HG02884 (cell line): Measurements from ENCODE around the gene SART3.
"Not testable (repeated sequence)": the region's sequence is repeated elsewhere in the genome, so short reads cannot be mapped to it uniquely, and the experiment has no call there.

Experiments used
- ATAC-seq: cut with Tn5 transposase; IDR thresholded peaks from one replicate; pipeline ENCODE4 v1.9.1; 2021; ENCODE audit warnings: mild to moderate bottlenecking, moderate library complexity; ENCODE audit not compliant: unreplicated experiment

The SART3 gene

DNA sequence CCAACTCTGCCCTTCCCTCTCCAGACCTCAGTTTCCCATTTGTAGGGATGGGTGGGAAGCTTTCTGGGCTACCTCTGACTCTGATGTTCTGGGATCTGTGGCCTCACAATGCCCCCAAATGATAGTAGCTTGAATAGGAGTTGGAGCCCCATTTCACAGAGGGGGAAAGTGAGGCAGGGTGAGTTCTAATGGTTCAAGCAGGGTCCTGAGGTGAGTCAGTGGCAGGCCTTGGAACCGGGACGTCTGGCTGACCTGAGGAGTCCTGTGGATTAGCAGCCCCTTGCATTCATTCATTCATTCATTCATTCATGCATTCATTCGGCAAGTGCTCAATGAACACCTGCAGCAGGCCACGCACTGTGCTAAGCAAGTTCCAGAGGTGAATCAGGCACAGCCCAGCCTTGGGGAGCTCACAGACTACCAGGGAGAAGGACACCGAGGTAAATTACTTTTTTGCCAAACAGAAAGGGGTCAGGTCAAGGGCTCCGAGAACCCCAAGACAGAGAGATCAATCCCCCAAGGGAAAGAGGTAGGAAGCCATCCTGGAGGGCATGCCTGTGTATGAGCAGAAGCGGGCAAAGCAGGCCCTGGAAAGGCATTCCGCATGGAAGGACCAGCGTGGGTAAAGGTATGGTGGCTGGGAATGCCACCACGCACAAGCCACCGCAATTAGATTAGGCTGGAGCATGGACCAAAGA is 37.7 kb upstream of the SART3 start:
- no peak for ATAC-seq

DNA sequence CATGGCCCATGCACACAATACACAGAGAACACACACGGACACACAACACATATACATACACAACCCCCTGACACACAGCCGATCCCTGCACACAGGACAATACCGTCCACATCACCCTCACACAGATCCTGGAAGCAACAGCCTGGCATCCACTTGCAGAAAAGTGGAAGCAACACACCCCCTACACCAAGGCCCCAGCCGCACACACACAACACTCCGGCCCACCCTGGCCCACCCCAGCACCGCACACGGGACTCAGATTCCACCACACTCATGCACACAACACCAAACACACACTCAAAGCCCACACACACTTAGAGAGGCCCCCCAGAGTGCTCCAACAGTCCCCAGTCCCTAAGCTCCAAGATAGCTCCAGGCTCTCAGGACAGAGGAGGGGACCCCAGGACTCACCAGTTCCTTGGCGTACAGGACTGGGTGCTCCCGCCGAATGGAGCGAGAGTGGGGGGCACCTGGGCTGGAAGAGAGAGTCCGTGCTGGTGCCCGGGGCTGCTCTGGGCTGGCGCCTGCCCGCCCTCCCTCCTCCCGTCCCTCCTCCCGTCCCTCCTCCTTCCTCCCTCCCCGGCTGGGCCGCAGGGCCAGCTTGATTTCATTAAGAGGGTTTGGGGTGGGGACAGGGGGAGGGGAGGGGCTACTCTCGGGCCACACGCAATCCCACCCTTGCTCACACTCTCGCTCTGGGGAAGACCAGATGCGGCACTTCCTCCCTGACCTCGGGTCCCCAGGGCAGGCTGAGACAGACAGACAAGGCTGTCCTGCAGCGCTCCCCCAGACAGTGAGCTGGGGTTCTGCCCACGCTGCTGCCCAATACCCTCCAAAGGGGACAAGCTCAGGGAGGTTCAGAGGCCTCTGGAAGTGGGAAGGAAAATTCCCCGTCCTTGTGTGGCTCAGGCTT is 36.8 kb upstream of the SART3 start, which contains the start of gene TMEM119:
Gene TMEM119 (minus strand): TSS at position 526 of the 913 bp plus-strand sequence. CDS start 5,701 bp downstream, outside the sequence.
- ATAC-seq: no peak

DNA sequence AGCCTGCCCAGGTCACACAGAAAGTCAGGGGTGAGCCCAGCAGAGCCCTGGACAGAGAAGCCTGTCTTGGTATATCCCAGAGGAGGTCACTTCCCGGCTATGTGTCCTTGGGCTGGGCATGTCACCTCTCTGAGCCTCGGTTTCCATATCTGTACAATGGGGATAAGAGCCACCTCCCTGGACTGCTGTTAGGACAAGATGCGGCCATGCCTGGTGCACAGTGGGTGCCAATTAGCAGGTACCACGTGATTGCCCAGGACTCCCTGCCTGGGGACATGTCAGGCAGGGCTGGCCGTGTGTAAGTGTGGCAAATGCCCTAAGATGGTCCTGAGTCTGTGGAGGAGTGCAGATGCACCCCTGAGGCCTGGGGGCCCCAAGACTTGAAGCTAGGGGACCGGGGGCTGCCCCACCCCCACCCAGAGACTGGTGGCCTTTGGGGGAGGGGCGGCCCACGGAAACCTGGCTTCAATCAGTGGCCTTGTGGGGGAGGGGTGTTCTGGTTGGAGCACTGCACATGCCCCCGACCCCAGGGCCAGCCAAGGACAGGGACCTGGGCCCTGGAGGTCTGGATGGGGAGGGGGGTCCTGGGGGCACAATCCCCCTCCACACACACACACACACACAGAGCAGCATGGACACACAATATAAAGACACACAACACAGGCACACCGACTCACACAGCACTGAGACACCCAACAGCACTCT is 36.0 kb upstream of the SART3 start:
- ATAC-seq: no peak

DNA sequence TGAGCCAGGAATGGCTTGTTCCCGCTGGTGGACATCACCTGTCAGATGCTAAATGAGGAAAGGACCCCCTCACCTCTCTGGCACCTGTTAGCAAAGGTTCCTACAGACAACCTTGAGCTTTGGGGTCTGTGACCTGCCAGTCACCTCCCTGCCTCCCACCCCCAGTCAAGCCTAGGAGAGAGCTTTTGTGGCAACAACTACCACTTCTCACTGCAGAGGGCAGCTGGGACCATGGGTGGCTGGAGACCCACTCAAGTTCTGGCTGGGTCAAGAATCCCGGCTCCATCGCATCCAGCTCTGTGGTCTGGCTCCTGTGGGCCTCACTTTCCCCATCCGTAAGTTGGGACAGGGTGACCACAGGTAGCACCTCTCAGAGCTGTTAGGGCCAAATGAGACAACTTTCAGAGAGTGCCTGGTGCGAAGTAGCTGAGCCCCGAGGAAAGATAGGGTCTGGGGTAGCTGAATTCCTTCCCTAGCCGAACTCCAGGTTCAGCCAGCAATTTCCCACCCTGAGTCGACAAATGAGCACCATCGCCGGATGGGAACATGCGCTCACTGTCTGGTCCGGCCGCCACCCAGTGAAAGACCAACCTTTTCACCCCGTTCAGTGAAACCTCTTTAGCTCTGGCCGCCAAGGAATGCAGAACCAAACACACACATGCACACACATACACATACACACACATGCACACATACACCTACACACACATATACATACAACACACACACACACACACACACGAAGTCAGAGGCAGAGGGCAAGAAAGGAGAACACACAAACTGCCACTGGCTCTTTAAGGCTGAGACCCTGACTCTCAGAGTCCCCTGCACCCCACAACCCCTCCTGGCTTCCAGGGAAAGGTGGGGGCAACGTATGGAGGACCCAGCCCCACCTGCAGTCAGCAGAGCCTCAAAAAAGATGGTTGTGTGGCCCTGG is 35.0 kb upstream of the SART3 start:
- ATAC-seq: no peak

DNA sequence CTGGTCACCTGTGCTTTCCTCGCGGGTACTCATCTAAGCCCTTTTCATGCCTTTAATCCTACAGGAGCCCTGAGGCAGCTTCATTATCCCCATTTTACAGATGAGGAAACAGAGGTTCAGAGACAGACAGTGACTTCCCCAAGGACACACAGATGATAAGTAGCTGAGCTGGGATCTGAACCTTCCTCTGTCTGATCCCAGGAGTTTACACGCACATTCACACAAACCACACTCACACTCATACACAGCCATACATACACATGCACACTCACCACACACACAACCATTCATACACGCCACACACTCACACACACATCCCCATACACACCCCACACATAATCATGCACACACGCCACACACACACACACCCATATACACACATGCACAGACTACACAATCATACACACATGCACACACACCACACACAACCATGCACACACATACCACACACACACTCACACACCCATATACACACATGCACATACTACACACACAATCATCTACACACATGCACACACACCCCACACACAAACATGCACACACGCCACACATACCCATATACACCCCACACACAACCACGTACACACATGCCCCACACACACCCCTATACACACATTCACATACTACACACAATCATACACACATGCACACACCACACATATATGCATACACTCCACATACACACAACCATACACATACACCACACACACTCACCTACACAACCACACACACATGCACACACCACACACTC is 34.2 kb upstream of the SART3 start:
- no peak for ATAC-seq

DNA sequence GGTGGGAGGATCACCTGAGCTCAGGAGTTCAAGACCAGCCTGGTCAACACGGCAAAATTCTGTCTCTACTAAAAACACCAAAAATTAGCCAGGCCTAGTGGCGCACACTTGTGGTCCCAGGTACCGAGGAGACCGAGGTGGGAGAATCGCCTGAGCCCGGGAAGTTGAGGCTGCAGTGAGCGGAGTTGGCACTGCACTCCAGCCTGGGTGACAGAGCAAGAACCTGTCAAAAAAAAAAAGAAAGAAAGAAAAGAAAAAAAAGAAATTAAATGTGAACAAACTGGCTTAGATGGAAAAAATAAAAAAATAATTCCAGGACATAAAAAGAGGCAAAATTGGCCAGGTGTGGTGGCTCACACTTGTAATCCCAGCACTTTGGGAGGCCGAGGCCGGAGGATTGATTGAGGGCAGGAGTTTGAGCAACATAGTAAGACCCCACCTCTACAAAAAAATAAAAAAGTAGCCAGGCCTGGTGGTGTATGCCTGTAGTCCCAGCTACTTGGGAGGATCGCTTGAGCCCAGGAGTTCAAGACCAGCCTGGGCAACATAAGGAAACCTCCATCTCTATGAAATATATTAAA is 33.4 kb upstream of the SART3 start:
- no peak for ATAC-seq

DNA sequence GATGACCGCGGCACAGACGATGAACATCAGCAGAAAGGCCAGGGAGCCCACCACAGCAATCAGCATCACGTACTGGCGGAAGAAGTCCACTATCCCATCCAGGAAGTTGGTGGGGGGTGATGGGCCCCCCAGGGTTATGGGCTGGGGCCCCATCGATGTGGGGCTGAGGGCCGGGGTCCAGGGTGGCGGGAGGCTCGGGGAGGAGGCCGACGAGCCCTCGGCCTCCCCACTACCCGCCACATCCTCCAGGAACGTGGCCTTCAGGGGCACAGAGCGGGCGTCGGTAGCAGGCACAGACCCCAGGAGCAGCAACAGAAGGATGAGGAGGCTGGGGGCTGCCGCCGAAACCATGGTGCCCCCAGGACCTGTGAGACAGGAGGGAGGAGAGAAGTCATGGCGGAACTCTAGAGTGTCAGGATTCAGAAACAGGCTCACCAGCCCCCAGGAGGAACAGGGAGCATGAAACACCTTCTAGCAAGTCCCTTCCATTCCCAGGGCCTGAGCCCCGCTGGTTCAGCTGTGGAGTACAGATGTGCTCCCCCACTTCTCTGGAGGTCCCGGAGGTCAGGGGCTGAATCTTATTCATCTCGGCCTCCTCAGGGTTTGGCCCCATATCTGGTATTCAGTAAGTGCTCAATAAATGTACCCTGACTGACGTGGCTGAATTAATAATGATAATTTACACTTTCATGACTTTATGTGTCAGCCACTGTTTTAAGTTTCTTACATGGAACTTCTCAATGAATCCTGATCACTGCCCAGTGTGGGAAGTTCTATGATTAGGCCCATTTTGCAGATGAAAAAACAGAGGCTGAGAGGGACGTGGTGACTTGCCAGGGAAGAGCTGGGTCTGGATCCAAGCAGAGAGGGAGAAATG is 31.3 kb upstream of the SART3 start:
- no peak for ATAC-seq

DNA sequence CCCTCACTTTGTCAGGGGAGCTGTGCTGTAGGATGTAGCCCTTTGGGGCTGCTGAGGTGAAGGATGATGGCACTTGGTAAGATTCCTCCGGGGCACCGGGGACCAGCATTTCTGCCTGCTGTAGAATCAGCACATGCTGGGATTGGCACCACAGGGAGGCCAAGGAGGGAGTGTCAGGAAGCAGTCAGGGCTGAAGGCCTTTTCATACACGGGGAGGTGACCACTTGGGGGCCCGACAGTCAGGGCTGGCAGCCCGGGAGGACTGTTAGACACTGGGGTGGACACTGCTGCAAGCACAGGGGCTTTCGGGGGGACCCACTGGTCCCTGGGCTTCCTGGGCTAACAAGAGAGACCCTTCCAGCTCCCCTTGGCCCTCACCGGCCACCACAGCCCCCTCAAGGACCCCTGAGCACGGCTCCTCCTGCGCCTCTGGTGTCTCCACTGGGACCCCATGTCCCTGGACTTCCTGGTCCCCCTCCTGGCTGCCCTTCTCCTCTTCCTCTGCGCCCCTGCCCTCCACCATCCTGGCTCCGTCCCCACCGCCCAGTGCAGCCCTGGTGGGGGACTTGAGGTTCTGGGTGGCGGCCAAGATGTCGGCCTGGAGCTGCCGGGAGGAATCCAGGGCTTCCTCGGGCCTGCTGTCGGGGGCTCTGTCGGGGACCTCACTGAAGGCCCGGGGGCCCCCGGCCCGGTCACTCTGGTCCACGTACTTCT is 30.5 kb upstream of the SART3 start:
- no peak for ATAC-seq

DNA sequence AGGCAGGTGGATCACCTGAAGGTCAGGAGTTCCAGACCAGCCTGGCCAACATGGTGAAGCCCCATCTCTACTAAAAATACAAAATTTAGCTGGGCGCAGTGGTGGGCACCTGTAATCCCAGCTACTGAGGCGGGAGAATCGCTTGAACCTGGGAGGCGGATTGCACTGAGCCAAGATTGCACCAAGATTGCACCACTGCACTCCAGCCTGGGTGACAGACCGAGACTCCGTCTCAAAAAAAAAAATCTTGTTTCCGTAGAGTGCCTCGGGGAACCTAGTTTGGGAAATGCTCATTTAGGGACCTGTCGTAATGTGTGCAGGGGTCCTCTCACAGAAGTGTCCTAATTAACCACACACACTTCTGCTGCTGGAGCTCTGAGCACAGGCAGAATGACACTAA is 29.5 kb upstream of the SART3 start:
- not testable (repeated sequence) for ATAC-seq

DNA sequence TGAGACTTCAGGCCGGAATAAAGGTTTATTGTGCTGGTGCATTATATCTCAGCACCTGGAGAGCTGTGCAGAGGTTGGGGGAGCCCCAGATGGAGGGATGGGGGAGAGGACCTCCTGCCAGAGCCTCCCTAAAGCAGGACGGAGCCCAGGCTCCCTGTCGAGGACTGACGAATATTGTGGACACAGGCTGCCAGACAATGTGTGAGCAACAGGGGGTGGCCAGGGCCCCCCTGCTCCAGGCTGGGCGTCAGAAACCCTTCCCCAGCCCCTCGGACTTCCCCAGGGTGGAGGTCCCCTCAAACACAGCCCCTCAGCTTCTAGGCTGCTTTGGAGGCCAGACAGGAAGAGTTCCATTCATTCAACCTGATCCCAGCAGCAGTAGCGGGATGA is 28.9 kb upstream of the SART3 start:
- ATAC-seq: no peak

DNA sequence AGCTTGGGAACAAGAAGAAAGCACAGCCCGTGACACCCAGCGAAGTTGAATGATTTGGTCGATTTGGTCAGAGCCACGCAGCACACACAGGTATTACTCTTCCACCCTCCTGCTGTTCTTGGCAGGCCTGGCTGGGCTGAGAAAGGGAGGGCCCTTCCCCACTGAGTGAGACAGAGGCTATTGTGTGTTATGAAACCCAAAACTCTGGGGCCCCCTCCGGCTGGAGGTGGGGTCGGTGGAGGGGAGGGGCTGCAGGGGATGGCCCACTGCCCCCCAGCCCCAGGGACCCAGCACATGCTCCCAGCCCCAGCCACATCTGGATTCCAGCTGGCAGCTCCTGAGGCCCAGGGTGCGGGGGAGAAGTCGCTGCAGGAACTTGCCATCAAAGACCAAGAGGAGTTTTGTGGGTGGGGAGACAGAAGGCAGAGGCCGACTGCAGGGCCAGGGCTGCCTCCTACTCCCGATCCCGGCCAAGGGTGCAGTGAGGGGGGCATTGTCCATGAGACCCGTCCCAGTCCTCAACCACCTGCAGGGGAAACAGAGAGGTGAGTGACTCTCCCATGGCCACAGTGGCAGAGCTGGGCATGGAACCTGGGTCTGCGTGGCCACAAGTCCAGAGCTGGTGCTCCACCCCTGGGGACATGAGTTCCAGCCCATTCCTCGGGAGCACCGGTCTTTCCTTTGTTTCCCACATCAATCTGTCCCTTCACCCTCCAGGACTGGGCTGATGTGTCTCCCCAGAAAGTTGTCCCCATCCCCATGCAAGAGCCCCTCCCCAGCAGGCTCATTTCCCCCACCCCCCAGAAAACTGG is 28.3 kb upstream of the SART3 start:
- no peak for ATAC-seq

DNA sequence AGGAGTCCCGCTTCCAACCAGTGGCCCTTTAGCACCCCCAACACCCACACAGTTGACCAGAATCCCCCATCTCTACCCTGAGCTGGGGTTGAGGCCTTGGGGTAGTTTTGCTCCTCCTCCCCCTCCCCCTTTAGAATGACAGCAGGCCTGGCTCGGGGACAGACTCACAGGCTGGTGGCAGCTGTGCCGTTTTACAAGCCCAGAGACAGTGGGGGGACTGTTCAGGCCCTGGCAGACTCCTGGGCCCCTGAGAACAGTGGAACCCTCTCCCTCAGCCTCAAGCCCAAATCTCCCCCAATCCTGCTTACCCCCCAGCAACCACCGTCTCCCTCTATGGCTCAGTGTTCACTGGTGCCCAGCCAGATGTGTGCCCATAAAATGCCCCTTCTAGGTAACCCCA is 26.9 kb upstream of the SART3 start:
- no peak for ATAC-seq

DNA sequence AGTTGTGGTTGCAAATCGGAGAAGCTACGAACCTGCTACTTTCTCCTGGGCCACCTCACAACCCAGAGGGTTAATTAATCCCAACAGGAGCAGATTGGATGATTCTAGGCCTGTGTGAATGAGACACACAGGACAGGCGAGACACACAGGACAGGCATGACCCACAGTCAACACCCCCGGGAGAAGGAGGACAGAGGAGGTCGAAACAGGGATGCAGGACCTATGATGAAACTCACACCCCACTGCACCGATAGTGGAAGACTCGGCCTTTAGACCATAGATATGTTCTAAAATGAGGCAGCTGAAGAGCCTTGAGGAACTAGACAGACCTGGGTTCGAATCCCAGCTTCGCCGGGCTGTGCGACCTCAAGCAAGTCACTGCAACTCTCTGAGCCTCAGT is 25.3 kb upstream of the SART3 start:
- ATAC-seq: no peak

DNA sequence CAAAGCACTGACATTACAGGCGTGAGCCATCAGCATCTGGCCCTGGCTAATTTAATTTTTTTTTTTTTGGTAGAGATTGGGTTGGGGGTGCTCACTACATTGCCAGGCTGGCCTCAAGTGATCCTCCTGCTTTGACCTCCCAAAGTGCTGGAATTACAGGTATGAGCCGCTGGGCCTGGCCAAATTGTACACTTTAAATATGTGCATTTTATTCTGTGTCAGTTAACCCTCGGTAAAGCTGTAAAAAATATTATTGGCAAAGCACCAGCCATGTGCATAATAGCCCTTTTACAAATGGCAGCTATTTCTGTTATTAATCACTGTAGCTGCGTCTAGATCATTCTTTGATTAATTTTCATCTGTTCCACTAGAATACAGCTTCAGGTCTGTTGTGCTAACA is 24.9 kb upstream of the SART3 start:
- ATAC-seq: no peak

DNA sequence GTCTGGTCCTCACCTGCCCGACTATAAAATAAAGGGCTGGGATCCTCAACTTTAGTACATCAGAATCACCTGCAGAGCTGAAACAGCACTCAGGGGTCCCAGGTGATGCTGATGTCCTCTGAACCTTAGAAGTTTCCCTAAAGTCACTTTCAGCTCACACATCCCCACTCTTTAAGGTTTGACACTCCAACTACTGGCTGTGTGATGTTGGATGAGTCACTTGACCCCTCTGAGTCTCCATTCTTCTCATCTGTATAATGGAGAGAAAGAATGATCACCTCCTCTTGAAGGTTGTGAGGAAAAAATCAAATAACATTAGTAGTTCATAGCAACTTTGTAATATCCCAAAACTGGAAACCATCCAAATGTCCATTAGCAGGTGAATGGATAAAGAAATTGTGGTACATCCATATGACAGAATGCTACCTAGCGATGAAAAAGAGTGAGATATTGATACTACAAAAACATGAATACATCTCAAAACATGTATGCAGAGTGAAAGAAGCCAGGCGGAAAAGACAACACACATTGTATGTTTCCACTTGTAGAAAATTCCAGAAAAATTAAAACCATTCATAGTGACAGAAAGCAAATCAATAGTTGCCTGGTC is 23.6 kb upstream of the SART3 start:
- ATAC-seq: no peak

DNA sequence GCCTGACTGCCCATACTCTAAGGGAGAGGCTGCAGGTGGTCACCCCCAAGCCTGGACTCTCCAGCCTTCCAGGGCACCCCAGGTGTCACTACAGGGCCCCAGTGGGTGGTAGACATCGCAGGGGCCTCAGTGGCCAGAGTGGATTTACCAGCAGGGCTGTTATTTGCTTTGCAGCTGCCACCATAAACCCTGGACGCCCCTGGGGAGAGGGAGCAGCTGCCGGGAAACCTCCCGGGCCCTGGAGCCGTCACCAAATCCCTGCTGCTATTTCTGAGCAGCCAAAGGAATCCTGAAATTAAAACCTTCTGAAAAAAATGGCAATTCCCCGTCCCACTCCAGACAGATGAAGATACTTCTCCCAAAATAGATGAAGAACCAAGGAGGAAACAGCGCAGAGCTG is 23.0 kb upstream of the SART3 start:
- no peak for ATAC-seq
